OCI-LY7 (cell line): ENCODE measurements around the gene AGPAT2. TPM values are rescaled to one million over a fixed set of nuclear protein-coding genes. Genes with fewer than 3 reads are reported as not detected.

Experiments used
- BruUV-seq: library from RNA; stranded (reverse); fragments of 400-500 nt; replicated peaks from 2 replicates; lab custom pipeline; 2021; lab: Mats Ljungman, UMichigan
- CTCF ChIA-PET: fragments of 300-600 bp; sonication (Branson Sonifier 250); formaldehyde crosslinking; loops from one replicate; lab custom pipeline; 2022; ENCODE audit warnings: antibody characterized with exemption; ENCODE audit not compliant: unreplicated experiment; lab: Charles Lee
- POLR2A ChIA-PET: fragments of 300-600 bp; sonication (Branson Sonifier 250); formaldehyde crosslinking; loops from one replicate; lab custom pipeline; 2022; ENCODE audit warnings: antibody characterized with exemption; lab: Charles Lee
- DNase-seq: peaks from one replicate; pipeline ENCODE4 v3.0.0-alpha.2; 2015; ENCODE audit warnings: low spot score
- H2AFZ ChIP-seq: fragments of 200-600 bp; sonication (generic), shearing (Covaris generic); 2 replicates; pipeline ENCODE4 v1.6.1; 2014; ENCODE audit warnings: mild to moderate bottlenecking, antibody characterized with exemption, low read length, moderate library complexity
- H3K27ac ChIP-seq: fragments of 200-600 bp; sonication (generic); 2 replicates; pipeline ENCODE4 v1.5.1; 2014; ENCODE audit warnings: mixed run types, low read depth, mild to moderate bottlenecking, moderate library complexity, low read length, inconsistent platforms; ENCODE audit not compliant: poor library complexity, severe bottlenecking
- H3K36me3 ChIP-seq: fragments of 200-600 bp; sonication (generic); 2 replicates; pipeline ENCODE4 v1.6.1; 2014; ENCODE audit warnings: mild to moderate bottlenecking, antibody characterized with exemption, low read length, moderate library complexity, mixed read lengths; ENCODE audit not compliant: insufficient read depth
- H3K4me1 ChIP-seq: fragments of 200-600 bp; sonication (generic); 2 replicates; pipeline ENCODE4 v1.5.1; 2014; ENCODE audit warnings: mild to moderate bottlenecking, low read length; ENCODE audit not compliant: insufficient read depth, poor library complexity, severe bottlenecking
- H3K4me2 ChIP-seq: fragments of 200-600 bp; sonication (generic); 2 replicates; pipeline ENCODE4 v1.6.1; 2014; ENCODE audit warnings: mild to moderate bottlenecking, low read length
- H3K4me3 ChIP-seq: fragments of 200-600 bp; sonication (generic); 2 replicates; pipeline ENCODE4 v1.5.1; 2014; ENCODE audit warnings: mild to moderate bottlenecking, low read depth, low read length; ENCODE audit not compliant: poor library complexity, severe bottlenecking
- H3K79me2 ChIP-seq: fragments of 200-600 bp; sonication (generic); 2 replicates; pipeline ENCODE4 v1.6.1; 2016; ENCODE audit warnings: low read depth, mild to moderate bottlenecking, low read length, moderate library complexity, mixed read lengths; ENCODE audit not compliant: insufficient read depth
- H3K9me2 ChIP-seq: fragments of 200-600 bp; sonication (generic); 2 replicates; pipeline ENCODE4 v1.6.1; 2016; ENCODE audit warnings: mild to moderate bottlenecking, low read length, mixed read lengths; ENCODE audit not compliant: insufficient read depth
- H3K9me3 ChIP-seq: fragments of 200-600 bp; sonication (generic); 2 replicates; pipeline ENCODE4 v1.6.1; 2014; ENCODE audit warnings: mild to moderate bottlenecking, mixed run types, low read length, mixed read lengths
- H4K20me1 ChIP-seq: fragments of 200-600 bp; sonication (generic); 2 replicates; pipeline ENCODE4 v1.6.1; 2014; ENCODE audit warnings: mild to moderate bottlenecking, antibody characterized with exemption, low read length, moderate library complexity, mixed read lengths; ENCODE audit not compliant: insufficient read depth
- EZH2phosphoT487 ChIP-seq: fragments of 200-600 bp; sonication (generic); IDR thresholded peaks from 2 replicates; pipeline ENCODE4 v1.6.1; 2018; ENCODE audit warnings: low read depth, borderline replicate concordance, mild to moderate bottlenecking, mixed run types, antibody characterized with exemption, low read length, moderate library complexity, mixed read lengths
- intact Hi-C: fragments of 100-400 bp; cut with micrococcal nuclease; formaldehyde crosslinking; loops from one replicate; pipeline ENCODE4 v1.10.0; 2022; ENCODE audit not compliant: unreplicated experiment
- total RNA-seq, 2 experiments: library from RNA; depleted of rRNA in 1 of 2; stranded (reverse); fragments of >200 nt in 1 of 2; shearing (Covaris generic) in 1 of 2; gene quantifications; 2 replicates each; pipeline ENCODE4 v1.2.3, GENCODE V29; 2014 to 2022
- TF ChIP-seq, protein P1 (sequence below): fragments of 200-600 bp; sonication (generic); conservative IDR thresholded peaks from 2 replicates; pipeline ENCODE4 v1.5.1; 2014; ENCODE audit warnings: mild to moderate bottlenecking, antibody characterized with exemption, low read length, moderate library complexity, mixed read lengths

The AGPAT2 gene
- total RNA-seq, 2 experiments from 2014 or later: 18.3 to 20.8 TPM

DNA sequence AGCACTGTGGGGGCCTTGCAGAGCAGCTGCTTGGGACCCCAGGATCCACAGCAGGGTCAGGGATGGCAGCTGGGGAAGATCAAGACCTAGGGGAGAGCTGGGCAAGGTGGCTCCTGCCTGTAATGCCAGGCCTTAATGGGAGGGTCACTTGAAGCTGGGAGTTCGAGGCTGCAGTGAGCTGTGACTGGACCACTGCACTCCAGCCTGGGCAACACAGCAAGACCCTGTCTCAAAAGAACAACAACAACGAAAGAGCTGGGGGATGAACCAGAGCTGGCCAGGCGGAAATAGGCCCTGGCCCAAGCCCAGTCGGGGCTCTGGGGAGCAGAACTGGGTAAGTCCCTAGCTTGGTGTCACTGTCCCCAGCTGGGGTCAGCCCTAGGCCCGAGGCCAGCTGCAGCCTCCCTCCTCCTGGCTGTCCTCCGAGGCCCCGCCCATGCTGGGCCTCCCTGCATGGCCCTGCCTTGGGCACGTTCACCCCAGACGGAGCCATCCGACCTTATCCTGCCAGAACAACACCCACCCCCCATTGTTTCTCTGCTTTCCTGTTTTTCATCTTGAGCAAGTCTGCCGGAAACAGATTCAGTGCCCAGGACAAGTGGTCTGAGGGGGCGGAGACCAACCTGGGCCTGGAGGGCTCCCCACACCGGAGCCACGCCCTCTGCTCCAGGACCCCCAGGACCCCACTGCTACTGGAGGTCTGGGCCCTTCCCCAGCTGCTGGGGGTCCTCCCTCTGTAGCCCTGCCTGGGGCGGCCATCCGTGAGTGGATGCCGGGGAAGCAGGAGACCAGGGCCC, 27.0 kb upstream of the AGPAT2 start:
- H3K4me2 ChIP-seq: peak overlapping the region; percentile 74
- intact Hi-C loops: no loop called here
- CTCF ChIA-PET: no interaction called here
- no peaks in the 10 kb centered on the region for H3K36me3 ChIP-seq
- no peaks in the 10 kb centered on the region for H3K9me2 ChIP-seq
- DNase-seq: no peak
- no peak for TF ChIP-seq EZH2phosphoT487
- TF ChIP-seq, protein P1, sequence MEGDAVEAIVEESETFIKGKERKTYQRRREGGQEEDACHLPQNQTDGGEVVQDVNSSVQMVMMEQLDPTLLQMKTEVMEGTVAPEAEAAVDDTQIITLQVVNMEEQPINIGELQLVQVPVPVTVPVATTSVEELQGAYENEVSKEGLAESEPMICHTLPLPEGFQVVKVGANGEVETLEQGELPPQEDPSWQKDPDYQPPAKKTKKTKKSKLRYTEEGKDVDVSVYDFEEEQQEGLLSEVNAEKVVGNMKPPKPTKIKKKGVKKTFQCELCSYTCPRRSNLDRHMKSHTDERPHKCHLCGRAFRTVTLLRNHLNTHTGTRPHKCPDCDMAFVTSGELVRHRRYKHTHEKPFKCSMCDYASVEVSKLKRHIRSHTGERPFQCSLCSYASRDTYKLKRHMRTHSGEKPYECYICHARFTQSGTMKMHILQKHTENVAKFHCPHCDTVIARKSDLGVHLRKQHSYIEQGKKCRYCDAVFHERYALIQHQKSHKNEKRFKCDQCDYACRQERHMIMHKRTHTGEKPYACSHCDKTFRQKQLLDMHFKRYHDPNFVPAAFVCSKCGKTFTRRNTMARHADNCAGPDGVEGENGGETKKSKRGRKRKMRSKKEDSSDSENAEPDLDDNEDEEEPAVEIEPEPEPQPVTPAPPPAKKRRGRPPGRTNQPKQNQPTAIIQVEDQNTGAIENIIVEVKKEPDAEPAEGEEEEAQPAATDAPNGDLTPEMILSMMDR: no peak
- H3K4me1 ChIP-seq: peaks cover 11% of the 10 kb centered on the region
- BruUV-seq: no TSS peak
- no peaks in the 10 kb centered on the region for H3K9me3 ChIP-seq
- no peak overlapping the region for H3K27ac ChIP-seq
- peak overlapping the region; percentile 77 for H3K4me3 ChIP-seq
- no peak overlapping the region for H2AFZ ChIP-seq
- POLR2A ChIA-PET: interaction anchor here (0.6 kb wide), 1 partner anchor 229 kb away, joined by 3 read pairs; no protein-coding TSS in a partner anchor
- H3K79me2 ChIP-seq: no peaks in the 10 kb centered on the region
- H4K20me1 ChIP-seq: no peaks in the 10 kb centered on the region

DNA sequence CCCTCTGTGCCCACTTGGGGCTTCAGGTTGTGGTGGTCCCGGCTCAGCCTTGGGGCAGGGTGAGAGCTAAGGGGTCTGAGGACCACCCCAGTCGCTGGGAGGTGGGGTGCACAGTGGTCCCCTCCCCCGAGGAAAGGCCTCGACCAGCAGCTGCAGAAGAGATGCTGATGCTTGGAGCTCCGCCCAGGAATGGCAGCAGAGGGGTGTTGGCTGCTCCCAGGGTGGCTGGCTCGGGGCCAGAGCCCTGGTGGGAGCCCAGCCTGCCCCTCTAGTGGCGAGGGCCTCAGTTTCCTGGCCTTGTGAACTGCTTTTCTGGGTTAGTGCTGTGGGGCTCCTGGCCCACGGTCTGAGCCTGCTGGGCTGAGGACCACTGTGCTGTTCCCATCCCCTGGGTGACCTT, 26.3 kb upstream of the AGPAT2 start:
- TF ChIP-seq, protein P1: no peak
- TF ChIP-seq EZH2phosphoT487: no peak
- BruUV-seq: no TSS peak
- Histone ChIP-seq H4K20me1 (no peaks in the 10 kb centered on the region), H2AFZ (no peak overlapping the region), H3K4me3 (peak overlapping the region; percentile 77), H3K4me2 (peak overlapping the region; percentile 74), H3K9me3 (no peaks in the 10 kb centered on the region), H3K9me2 (no peaks in the 10 kb centered on the region), H3K36me3 (no peaks in the 10 kb centered on the region), H3K79me2 (no peaks in the 10 kb centered on the region), H3K4me1 (peaks cover 9% of the 10 kb centered on the region), H3K27ac (no peak overlapping the region)
- intact Hi-C loops: no loop called here
- ChIA-PET POLR2A (no interaction called here), CTCF (no interaction called here)
- no peak for DNase-seq
